ENCODE data around the gene RFX2.
"Not testable (repeated sequence)": the region's sequence is repeated elsewhere in the genome, so short reads cannot be mapped to it uniquely, and the experiment has no call there.

The RFX2 gene

DNA sequence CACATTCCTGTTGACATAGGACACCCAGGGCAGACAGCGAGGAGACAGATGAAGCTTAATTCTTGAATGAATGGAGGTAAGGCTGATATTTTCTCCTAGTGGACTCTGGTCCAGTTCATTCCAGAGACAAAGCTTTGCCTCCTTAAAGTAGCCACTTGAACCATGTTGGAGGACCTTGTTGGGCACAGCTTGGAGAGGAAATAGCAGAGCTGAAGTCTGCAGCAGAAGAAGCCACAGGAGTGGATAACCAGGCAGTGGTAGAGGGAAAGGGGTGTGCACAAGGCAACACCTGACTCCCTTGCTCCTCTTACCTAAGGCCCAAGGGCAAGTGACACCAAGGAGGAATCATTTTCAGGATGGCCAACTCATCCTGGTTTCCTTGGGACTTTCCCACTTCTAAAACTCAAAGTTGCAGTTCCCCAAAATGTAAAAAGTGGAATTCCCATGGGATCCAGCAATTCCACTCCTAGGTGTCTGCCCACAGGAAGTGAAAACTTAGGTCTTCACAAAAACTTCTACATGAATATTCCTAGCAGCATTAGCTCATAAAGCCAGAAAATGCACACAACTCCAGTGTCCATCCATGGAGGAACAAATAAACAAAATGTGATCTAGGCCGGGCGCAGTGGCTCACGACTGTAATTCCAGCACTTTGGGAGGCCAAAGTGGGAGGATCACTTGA lies 6.6 kb upstream of the RFX2 start:
- FAIRE-seq, result no peak
- TF ChIP-seq, protein P1, sequence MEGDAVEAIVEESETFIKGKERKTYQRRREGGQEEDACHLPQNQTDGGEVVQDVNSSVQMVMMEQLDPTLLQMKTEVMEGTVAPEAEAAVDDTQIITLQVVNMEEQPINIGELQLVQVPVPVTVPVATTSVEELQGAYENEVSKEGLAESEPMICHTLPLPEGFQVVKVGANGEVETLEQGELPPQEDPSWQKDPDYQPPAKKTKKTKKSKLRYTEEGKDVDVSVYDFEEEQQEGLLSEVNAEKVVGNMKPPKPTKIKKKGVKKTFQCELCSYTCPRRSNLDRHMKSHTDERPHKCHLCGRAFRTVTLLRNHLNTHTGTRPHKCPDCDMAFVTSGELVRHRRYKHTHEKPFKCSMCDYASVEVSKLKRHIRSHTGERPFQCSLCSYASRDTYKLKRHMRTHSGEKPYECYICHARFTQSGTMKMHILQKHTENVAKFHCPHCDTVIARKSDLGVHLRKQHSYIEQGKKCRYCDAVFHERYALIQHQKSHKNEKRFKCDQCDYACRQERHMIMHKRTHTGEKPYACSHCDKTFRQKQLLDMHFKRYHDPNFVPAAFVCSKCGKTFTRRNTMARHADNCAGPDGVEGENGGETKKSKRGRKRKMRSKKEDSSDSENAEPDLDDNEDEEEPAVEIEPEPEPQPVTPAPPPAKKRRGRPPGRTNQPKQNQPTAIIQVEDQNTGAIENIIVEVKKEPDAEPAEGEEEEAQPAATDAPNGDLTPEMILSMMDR (IDR thresholded peaks at IDR 0.05; ENCODE audit: insufficient read depth, missing control alignments), result no peak

DNA sequence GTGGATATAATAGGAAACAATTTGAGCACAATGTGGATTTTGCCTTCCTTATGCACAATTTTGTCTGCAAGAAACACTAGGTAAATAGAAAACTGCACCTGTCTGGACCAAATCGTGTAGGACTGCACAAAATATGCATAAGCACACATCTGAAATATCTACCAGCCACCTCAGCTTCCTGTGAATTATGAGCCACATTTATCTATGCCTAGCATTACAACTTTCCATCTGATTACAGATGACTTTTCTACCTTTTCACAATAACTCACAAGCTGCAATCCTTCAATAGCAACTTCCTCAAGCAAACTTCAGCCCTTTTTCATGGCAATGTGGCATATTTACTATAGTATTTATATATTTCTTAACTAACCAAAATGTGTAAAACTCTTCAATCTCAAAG lies 5.7 kb upstream of the RFX2 start:
- no peak for FAIRE-seq
- TF ChIP-seq, protein P1 (IDR thresholded peaks at IDR 0.05; ENCODE audit: insufficient read depth, missing control alignments), result no peak
- no peak for DNase-seq (ENCODE audit: insufficient read length, low spot score)

More for the DNA sequence above, 6.6 kb upstream of the RFX2 start:
- DNase-seq (ENCODE audit: insufficient read length, low spot score), result no peak

DNA sequence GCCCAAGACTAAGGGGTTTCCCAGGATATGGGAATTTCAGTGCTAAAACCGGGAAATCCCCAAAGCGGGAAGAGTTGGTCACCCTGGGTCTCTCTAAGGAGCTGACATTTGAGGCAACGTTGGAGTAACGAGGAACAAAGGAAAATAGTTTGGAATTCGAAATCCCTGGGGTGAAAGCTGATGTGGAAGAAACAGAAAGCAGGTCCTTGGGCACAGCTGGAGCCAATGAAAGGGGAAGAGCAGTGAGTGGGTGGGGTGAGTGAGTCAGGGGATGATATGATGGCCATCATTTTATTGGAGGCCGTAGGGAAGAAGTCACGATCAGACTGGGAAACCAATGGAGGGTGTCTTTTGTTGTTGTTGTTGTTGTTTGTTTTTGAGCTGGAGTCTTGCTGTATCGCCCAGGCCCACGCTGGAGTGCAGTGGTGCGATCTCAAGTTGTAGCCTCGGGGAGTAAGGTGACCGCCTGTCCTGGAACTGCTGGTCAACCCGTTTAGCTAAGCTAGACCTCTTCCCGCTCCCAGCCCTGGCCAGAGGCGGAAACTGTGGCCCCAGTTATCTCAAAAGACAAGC lies 3.4 kb upstream of the RFX2 start:
- DNase-seq (ENCODE audit: insufficient read length, low spot score) (no peak), FAIRE-seq (no peak)
- TF ChIP-seq, protein P1 (IDR thresholded peaks at IDR 0.05; ENCODE audit: insufficient read depth, missing control alignments), result no peak

DNA sequence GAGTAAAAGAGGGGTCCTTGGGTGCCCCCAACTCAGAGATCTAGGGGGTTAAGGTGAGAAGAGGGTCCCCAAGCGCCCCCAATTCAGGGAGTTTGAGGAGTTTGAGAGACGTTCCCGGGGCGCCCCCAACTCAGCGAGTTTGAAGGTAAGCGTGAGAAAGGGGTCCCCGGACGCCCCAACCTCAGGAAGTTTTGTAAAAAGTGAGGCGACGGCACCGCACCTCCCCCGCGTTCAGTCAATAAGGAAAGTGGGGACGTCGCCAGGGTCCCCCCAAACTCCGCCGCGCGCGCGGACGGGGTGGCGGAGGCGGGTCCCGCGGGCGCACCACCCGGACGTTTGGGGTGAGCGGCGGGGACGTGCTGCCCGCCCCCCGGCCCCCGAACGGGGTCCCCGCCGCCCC lies 353 bp downstream of the RFX2 start:
- no peak for DNase-seq (ENCODE audit: insufficient read length, low spot score)
- TF ChIP-seq, protein P1 (IDR thresholded peaks at IDR 0.05; ENCODE audit: insufficient read depth, missing control alignments), result no peak
- FAIRE-seq, result no peak

DNA sequence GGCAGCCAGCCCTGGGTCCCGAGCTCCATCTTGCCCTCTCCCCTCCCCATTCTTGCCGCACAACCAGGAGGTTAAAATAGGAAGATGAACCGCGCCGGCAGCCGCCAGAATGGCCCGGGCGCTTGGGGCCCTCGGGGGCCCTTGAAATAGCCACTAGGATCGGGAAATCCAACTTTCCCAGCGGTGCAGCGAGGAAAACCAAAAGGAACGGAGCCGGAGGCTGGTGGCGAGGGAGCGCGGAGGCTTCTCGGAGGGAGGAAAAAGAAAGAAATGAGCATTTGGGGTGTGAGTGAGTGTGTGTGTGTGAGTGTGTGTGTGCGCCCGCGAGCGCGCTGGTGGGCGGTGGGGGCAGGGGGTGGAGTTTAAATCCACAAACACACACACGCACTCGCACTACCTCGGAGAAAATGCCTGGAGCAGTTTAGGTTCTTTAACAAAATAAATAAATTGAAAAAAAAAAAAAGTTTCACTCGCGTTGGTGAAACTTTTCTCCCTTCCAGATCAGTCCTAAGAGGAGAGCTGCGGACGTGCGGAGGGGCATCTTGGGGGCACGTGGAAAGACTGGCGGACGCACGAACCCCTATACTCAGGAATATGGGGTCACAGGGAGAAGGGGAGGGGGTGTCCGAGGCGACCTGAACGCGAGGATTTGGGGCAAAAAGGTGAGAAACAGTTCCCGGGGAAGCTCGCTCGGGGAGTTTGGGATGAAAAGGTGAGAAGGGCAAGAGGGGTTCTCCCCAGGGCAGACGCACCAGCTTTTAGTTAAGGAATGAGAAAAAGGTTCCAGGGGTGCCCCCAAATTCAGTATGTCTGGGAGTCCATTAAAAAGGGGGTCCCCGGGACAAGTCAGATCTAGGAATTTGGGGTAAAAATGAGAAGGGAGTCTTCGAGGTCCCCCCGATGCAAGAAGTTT lies 1.3 kb downstream of the RFX2 start:
- FAIRE-seq (no peak), DNase-seq (ENCODE audit: insufficient read length, low spot score) (no peak)
- TF ChIP-seq, protein P1 (IDR thresholded peaks at IDR 0.05; ENCODE audit: insufficient read depth, missing control alignments), result no peak

DNA sequence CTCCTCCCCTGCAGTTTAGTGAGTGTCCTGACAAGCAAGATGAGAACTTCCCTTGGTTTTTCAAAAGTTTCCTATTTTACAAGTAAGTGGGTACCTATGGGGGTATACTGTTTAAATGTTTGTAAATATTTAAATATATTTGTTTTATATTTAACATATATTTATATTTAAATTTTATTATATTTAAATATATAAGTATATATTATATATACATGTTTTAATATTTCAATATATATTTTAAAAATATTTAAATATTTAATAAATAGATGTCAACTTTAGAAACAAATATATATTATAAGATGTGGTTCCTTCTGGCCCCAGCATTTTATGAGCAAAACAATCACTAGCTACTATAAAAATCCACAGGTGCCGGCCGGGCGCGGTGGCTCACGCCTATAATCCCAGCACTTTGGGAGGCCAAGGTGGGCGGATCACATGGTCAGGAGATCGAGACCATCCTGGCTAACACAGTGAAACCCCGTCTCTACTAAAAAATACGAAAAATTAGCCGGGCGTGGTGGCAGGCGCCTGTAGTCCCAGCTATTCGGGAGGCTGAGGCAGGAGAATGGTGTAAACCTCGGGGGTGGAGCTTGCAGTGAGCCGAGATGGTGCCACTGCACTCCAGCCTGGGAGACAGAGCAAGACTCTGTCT lies 3.5 kb downstream of the RFX2 start:
- FAIRE-seq; DNase-seq (ENCODE audit: insufficient read length, low spot score): not testable (repeated sequence)

DNA sequence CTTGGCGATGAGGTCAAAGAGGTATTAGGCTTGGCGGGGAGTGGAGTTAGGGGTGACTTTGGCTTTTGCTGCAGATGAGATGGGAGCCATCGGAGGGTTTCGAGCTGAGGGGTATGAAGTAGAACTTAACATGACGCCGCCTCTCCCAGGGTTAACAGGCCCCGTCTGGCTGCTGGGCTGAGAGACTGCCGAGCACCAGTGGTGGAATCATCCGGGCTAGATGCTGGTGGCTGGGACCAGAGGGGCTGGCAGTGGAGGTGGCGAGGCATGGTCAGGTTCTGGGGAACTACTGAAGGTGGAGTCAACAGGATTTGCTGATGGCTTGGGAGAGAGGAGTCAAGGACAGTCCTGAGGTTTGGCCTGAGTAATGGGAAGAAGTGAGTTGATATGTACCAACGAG lies 4.9 kb downstream of the RFX2 start:
- no peak for FAIRE-seq
- DNase-seq (ENCODE audit: insufficient read length, low spot score), result no peak
- TF ChIP-seq, protein P1 (IDR thresholded peaks at IDR 0.05; ENCODE audit: insufficient read depth, missing control alignments), result no peak
